PC-9 (cell line): Measurements from ENCODE around the gene TMEM51.

ENCODE experiments used
- EZH2 ChIP-seq: fragments of 200-600 bp; sonication (generic); IDR thresholded peaks from 2 replicates; pipeline ENCODE4 v1.8.0; 2017; ENCODE audit warnings: antibody characterized with exemption, low read depth
- TF ChIP-seq, protein P1 (sequence below): fragments of 200-600 bp; sonication (generic); conservative IDR thresholded peaks from 2 replicates; pipeline ENCODE4 v1.6.1; 2017; ENCODE audit warnings: mixed run types, antibody characterized with exemption, mild to moderate bottlenecking, moderate library complexity

DNA sequence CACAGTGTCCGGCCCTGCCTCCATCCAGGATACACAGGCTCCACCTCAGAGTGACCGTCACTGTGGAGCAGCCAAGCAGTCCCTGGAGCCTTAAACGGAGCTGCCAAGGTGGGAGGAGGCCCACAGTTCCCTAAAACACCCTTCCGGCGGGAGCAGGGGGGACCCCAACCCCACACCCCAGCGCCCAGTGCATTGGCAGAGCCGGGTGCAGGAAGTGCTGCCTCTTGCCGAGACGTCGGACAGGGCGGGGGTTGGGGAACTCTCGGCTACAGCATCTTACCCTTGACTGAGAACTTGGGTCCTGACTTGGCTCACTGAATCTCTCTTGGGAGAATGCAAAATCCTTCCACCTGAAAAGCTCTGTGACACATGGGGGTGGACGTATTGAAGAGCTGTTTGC lies 38.7 kb upstream of the TMEM51 start:
- TF ChIP-seq, protein P1, sequence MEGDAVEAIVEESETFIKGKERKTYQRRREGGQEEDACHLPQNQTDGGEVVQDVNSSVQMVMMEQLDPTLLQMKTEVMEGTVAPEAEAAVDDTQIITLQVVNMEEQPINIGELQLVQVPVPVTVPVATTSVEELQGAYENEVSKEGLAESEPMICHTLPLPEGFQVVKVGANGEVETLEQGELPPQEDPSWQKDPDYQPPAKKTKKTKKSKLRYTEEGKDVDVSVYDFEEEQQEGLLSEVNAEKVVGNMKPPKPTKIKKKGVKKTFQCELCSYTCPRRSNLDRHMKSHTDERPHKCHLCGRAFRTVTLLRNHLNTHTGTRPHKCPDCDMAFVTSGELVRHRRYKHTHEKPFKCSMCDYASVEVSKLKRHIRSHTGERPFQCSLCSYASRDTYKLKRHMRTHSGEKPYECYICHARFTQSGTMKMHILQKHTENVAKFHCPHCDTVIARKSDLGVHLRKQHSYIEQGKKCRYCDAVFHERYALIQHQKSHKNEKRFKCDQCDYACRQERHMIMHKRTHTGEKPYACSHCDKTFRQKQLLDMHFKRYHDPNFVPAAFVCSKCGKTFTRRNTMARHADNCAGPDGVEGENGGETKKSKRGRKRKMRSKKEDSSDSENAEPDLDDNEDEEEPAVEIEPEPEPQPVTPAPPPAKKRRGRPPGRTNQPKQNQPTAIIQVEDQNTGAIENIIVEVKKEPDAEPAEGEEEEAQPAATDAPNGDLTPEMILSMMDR = no peak
- no peak for TF ChIP-seq EZH2
